Vagina (tissue), 2 donors: ENCODE data around the gene ADCY9.

Experiments
- CTCF ChIP-seq, 3 experiments: fragments of 450-650 bp in 2 of 3; fragments of 200-600 bp in 1 of 3; sonication (generic) in 1 of 3; IDR thresholded peaks; one replicate each; pipeline ENCODE4 v1.5.1; 2017 to 2019; ENCODE audit warnings: antibody characterized with exemption in 3 of 3, mild to moderate bottlenecking in 2 of 3, moderate library complexity in 2 of 3
- POLR2A ChIP-seq, 2 donors: fragments of 450-650 bp; IDR thresholded peaks; one replicate each; pipeline ENCODE4 v1.6.1; 2017; ENCODE audit warnings: antibody characterized with exemption in 2 of 2, mild to moderate bottlenecking in 2 of 2, moderate library complexity in 2 of 2

GRCh38 chr16:3957344-3957980 lies 158.8 kb downstream of the ADCY9 start:
- TF ChIP-seq CTCF (IDR thresholded peaks at IDR 0.05), result no peak
- TF ChIP-seq POLR2A (IDR thresholded peaks at IDR 0.05), result no peak
